H9 (cell line): ENCODE results near the gene LFNG. TPM values are rescaled to one million over a fixed set of nuclear protein-coding genes. Genes with fewer than 3 reads are reported as not detected.

Source experiments
- DNase-seq: peaks from one replicate; pipeline ENCODE4 v3.0.0-alpha.2; 2017
- H2AFZ ChIP-seq: one replicate; pipeline ENCODE4 v1.6.1; 2013; ENCODE audit warnings: mild to moderate bottlenecking, low read length, control low read depth, moderate library complexity
- H2AK5ac ChIP-seq: 2 replicates; pipeline ENCODE4 v1.6.1; 2013; ENCODE audit warnings: low read length, control low read depth, mixed read lengths; ENCODE audit not compliant: insufficient read length
- H2BK120ac ChIP-seq: one replicate; pipeline ENCODE4 v1.6.1; 2013; ENCODE audit warnings: low read depth, mild to moderate bottlenecking, low read length, control low read depth, inconsistent platforms; ENCODE audit not compliant: poor library complexity, severe bottlenecking
- H2BK12ac ChIP-seq: 2 replicates; pipeline ENCODE4 v1.6.1; 2013; ENCODE audit warnings: low read length, control low read depth, mixed read lengths, low read depth; ENCODE audit not compliant: insufficient read length
- H2BK15ac ChIP-seq: 2 replicates; pipeline ENCODE4 v1.6.1; 2013; ENCODE audit warnings: low read depth, low read length, control low read depth
- H2BK20ac ChIP-seq: one replicate; pipeline ENCODE4 v1.6.1; 2013; ENCODE audit warnings: low read depth, mild to moderate bottlenecking, low read length, control low read depth, inconsistent platforms; ENCODE audit not compliant: poor library complexity, severe bottlenecking
- H2BK5ac ChIP-seq: 2 replicates; pipeline ENCODE4 v1.6.1; 2013; ENCODE audit warnings: low read length, control low read depth, mixed read lengths; ENCODE audit not compliant: insufficient read length
- H3K14ac ChIP-seq: 2 replicates; pipeline ENCODE4 v1.6.1; 2013; ENCODE audit warnings: low read length, control low read depth; ENCODE audit not compliant: insufficient read depth
- H3K18ac ChIP-seq: 2 replicates; pipeline ENCODE4 v1.6.1; 2013; ENCODE audit warnings: low read depth, mild to moderate bottlenecking, mixed read lengths, low read length, control low read depth; ENCODE audit not compliant: insufficient read length
- H3K23ac ChIP-seq: 2 replicates; pipeline ENCODE4 v1.6.1; 2013; ENCODE audit warnings: low read length, control low read depth, mixed read lengths, low read depth; ENCODE audit not compliant: insufficient read length
- H3K23me2 ChIP-seq: 2 replicates; pipeline ENCODE4 v1.6.1; 2013; ENCODE audit warnings: low read depth, mild to moderate bottlenecking, mixed read lengths, low read length, control low read depth; ENCODE audit not compliant: insufficient read length, poor library complexity, severe bottlenecking
- H3K27ac ChIP-seq: 2 replicates; pipeline ENCODE4 v1.5.1; 2013; ENCODE audit warnings: low read length, control low read depth, mixed read lengths, low read depth; ENCODE audit not compliant: insufficient read length
- H3K27me3 ChIP-seq: 2 replicates; pipeline ENCODE4 v1.6.1; 2013; ENCODE audit warnings: low read length, control low read depth, inconsistent platforms; ENCODE audit not compliant: insufficient read depth
- H3K4ac ChIP-seq: 2 replicates; pipeline ENCODE4 v1.6.1; 2013; ENCODE audit warnings: low read depth, mild to moderate bottlenecking, control low read depth, inconsistent platforms, low read length, moderate library complexity
- H3K4me1 ChIP-seq: 2 replicates; pipeline ENCODE4 v1.6.1; 2013; ENCODE audit warnings: low read length, control low read depth, inconsistent platforms; ENCODE audit not compliant: insufficient read depth
- H3K4me2 ChIP-seq: 2 replicates; pipeline ENCODE4 v1.6.1; 2013; ENCODE audit warnings: low read length, control low read depth, mixed read lengths; ENCODE audit not compliant: insufficient read length, insufficient read depth
- H3K56ac ChIP-seq: 2 replicates; pipeline ENCODE4 v1.6.1; 2013; ENCODE audit warnings: low read depth, mild to moderate bottlenecking, mixed read lengths, low read length, control low read depth; ENCODE audit not compliant: insufficient read length
- H3K79me1 ChIP-seq: 2 replicates; pipeline ENCODE4 v1.6.1; 2013; ENCODE audit warnings: low read depth, mild to moderate bottlenecking, moderate library complexity, low read length, control low read depth, inconsistent platforms; ENCODE audit not compliant: insufficient read depth, poor library complexity, severe bottlenecking
- H3K79me2 ChIP-seq: 2 replicates; pipeline ENCODE4 v1.6.1; 2013; ENCODE audit warnings: low read length, control low read depth, inconsistent platforms; ENCODE audit not compliant: insufficient read depth
- H3K9ac ChIP-seq: 2 replicates; pipeline ENCODE4 v1.6.1; 2013; ENCODE audit warnings: low read length, control low read depth, mixed read lengths; ENCODE audit not compliant: insufficient read length; ENCODE audit errors: extremely low read depth
- H3K9me3 ChIP-seq: one replicate; pipeline ENCODE4 v1.6.1; 2013; ENCODE audit warnings: low read depth, low read length, inconsistent platforms; ENCODE audit not compliant: control insufficient read depth
- H3T11ph ChIP-seq: one replicate; pipeline ENCODE4 v1.6.1; 2013; ENCODE audit warnings: mild to moderate bottlenecking, low read length, control low read depth, inconsistent platforms
- H4K20me1 ChIP-seq: one replicate; pipeline ENCODE4 v1.6.1; 2013; ENCODE audit not compliant: control insufficient read depth, insufficient read length, insufficient read depth
- H4K5ac ChIP-seq: 2 replicates; pipeline ENCODE4 v1.6.1; 2013; ENCODE audit warnings: low read depth, mild to moderate bottlenecking, mixed read lengths, low read length, control low read depth; ENCODE audit not compliant: insufficient read length
- H4K8ac ChIP-seq: replicated peaks from 2 replicates; pipeline ENCODE4 v1.6.1; 2013; ENCODE audit warnings: low read length, control low read depth, mixed read lengths, low read depth; ENCODE audit not compliant: insufficient read length
- H4K91ac ChIP-seq: 2 replicates; pipeline ENCODE4 v1.6.1; 2013; ENCODE audit warnings: low read depth, mild to moderate bottlenecking, moderate library complexity, mixed read lengths, low read length, control low read depth; ENCODE audit not compliant: insufficient read length
- H3K27ac Mint-ChIP-seq, 3 experiments: 2 replicates in 2 of 3; 3 replicates in 1 of 3; pipeline ENCODE4 v1.8.0; 2020 to 2021; ENCODE audit warnings: mixed read lengths in 3 of 3, mild to moderate bottlenecking in 1 of 3, moderate library complexity in 1 of 3
- H3K27me3 Mint-ChIP-seq: 2 replicates; pipeline ENCODE4 v1.8.0; 2021; ENCODE audit warnings: low read depth, mild to moderate bottlenecking, moderate library complexity, mixed read lengths
- H3K36me3 Mint-ChIP-seq, 3 experiments: 2 replicates in 2 of 3; 3 replicates in 1 of 3; pipeline ENCODE4 v1.8.0; 2020 to 2021; ENCODE audit warnings: low read depth in 3 of 3, mixed read lengths in 3 of 3; ENCODE audit not compliant: insufficient read depth in 1 of 3
- H3K4me1 Mint-ChIP-seq, 2 experiments: 2 replicates each; pipeline ENCODE4 v1.8.0; 2020; ENCODE audit warnings: mixed read lengths in 2 of 2
- H3K4me3 Mint-ChIP-seq, 2 experiments: 2 replicates in 1 of 2; 3 replicates in 1 of 2; pipeline ENCODE4 v1.8.0; 2020 to 2021; ENCODE audit warnings: mild to moderate bottlenecking in 2 of 2, mixed read lengths in 2 of 2, moderate library complexity in 1 of 2
- H3K9me3 Mint-ChIP-seq, 2 experiments: 2 replicates in 1 of 2; 3 replicates in 1 of 2; pipeline ENCODE4 v1.8.0; 2020; ENCODE audit warnings: mild to moderate bottlenecking in 2 of 2, mixed read lengths in 2 of 2, moderate library complexity in 1 of 2
- CTCF ChIP-seq: fragments of 200-600 bp; sonication (generic); conservative IDR thresholded peaks from 3 replicates; pipeline ENCODE4 v1.8.0; 2021; ENCODE audit warnings: antibody characterized with exemption, mild to moderate bottlenecking
- WGBS: extraction: QIAGEN DNeasy Blood & Tissue Kit; methylation state at CpG from one replicate; pipeline ENCODE4 v1.1.7; 2013; ENCODE audit warnings: missing lambda C conversion rate, low lambda C conversion rate, mixed read lengths; ENCODE audit not compliant: insufficient read length; ENCODE audit errors: extremely low coverage; 5-methylcytosine and 5-hydroxymethylcytosine counted together
- total RNA-seq: library from RNA; stranded (reverse); gene quantifications from 2 replicates; pipeline ENCODE4 v1.2.1, GENCODE V29; 2021

Gene LFNG
- total RNA-seq, 1 experiment from 2014 or later, result 52.9 TPM

DNA sequence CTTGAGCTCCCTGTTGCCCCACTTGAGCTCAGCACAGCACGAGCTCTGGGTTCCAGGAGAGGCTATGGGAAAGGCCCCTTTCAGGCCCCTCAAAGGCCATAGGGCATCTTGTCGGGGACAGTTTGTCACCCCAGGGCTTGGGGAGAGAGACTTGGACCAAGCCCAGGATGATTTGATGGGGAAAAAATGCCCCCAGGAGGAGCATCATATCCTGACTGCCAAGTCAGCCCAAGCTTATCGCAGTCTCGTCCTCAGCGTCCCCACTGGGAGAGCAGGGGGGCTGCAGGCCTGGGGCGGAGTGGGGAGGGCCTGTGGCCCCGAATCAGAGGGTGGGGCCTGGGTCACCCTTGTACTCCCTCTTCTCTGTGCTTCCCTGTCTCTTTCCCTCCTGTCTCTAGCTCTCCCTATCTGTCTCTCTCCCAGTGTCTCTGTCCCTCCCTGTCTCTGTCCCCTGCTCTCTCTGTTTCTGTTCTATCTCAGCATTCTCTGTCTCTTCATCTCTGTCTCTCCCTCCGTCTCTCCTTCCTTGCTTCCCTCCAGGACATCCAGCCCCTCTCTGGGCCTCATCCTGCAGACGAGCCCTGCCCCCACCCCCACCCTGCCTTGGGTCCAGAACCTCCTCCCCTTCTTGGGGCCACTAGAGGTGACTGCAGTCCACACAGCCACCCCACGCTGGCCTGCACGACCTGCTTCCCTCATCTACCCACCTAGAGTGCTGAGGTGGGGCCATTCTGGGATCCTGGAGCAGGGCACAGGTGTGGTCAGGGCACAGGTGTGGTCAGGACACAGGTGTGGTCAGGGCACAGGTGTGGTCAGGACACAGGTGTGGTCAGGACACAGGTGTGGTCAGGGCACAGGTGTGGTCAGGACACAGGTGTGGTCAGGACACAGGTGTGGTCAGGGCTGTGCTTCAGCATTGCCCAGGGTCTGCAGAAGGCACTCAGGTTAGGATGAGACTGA lies 26.1 kb upstream of the LFNG start:
- Mint-ChIP-seq H3K36me3 (no peaks in the 10 kb centered on the region; a peak in 2 of 7 replicates), H3K27ac (peak overlapping the region in 1 of 3 experiments; percentile 46; a peak in 2 of 7 replicates), H3K9me3 (peaks cover 3 to 13% of the 10 kb centered on the region in 2 experiments; a peak in 3 of 5 replicates), H3K4me1 (peaks cover 24 to 40% of the 10 kb centered on the region in 2 experiments), H3K4me3 (no peak overlapping the region; a peak in 1 of 5 replicates), H3K27me3 (peaks cover 2% of the 10 kb centered on the region)
- H3K4me1 ChIP-seq, result no peaks in the 10 kb centered on the region
- no peak overlapping the region for H2BK120ac ChIP-seq
- no peak overlapping the region for H3K23ac ChIP-seq
- no peak overlapping the region for H2BK15ac ChIP-seq
- H2BK5ac ChIP-seq, result no peak overlapping the region
- H2BK20ac ChIP-seq, result no peak overlapping the region
- no peak overlapping the region for H4K5ac ChIP-seq
- H4K20me1 ChIP-seq, result peaks cover 2% of the 10 kb centered on the region
- no peak overlapping the region for H3K56ac ChIP-seq
- no peaks in the 10 kb centered on the region for H3K9me3 ChIP-seq
- H4K8ac ChIP-seq, result no peak overlapping the region
- no peak overlapping the region for H4K91ac ChIP-seq
- no peak overlapping the region for H3K27ac ChIP-seq
- no peak overlapping the region for H2AFZ ChIP-seq
- no peaks in the 10 kb centered on the region for H3K79me2 ChIP-seq
- H3K18ac ChIP-seq, result no peak overlapping the region
- H3K27me3 ChIP-seq, result no peaks in the 10 kb centered on the region
- no peaks in the 10 kb centered on the region for H3K23me2 ChIP-seq
- H2AK5ac ChIP-seq, result no peak overlapping the region
- H3K14ac ChIP-seq, result no peak overlapping the region
- H3K4me2 ChIP-seq, result no peak overlapping the region
- H3K79me1 ChIP-seq, result no peaks in the 10 kb centered on the region
- DNase-seq, result no peak
- no peak overlapping the region for H3T11ph ChIP-seq
- H3K9ac ChIP-seq, result no peak overlapping the region
- no CpG with 5 or more reads among the region's 11 CpGs for WGBS
- no peak overlapping the region for H3K4ac ChIP-seq
- no peak for TF ChIP-seq CTCF
- no peak overlapping the region for H2BK12ac ChIP-seq
